GM18951 (cell line): ENCODE results near the gene MAPK8IP3.

Experiments
- POLR2A ChIP-seq: IDR thresholded peaks from 4 replicates; pipeline ENCODE4 v1.6.1; 2011; ENCODE audit warnings: mild to moderate bottlenecking; ENCODE audit not compliant: insufficient read length, insufficient read depth; ENCODE audit errors: extremely low read depth
- in situ Hi-C: fragments of 300-500 bp; cut with MboI; formaldehyde crosslinking; loops from one replicate; pipeline ENCODE4 v1.12.0; 2022; ENCODE audit warnings: low sequenced_read_pairs, mixed read lengths, inconsistent platforms; ENCODE audit not compliant: unreplicated experiment

The MAPK8IP3 gene

DNA sequence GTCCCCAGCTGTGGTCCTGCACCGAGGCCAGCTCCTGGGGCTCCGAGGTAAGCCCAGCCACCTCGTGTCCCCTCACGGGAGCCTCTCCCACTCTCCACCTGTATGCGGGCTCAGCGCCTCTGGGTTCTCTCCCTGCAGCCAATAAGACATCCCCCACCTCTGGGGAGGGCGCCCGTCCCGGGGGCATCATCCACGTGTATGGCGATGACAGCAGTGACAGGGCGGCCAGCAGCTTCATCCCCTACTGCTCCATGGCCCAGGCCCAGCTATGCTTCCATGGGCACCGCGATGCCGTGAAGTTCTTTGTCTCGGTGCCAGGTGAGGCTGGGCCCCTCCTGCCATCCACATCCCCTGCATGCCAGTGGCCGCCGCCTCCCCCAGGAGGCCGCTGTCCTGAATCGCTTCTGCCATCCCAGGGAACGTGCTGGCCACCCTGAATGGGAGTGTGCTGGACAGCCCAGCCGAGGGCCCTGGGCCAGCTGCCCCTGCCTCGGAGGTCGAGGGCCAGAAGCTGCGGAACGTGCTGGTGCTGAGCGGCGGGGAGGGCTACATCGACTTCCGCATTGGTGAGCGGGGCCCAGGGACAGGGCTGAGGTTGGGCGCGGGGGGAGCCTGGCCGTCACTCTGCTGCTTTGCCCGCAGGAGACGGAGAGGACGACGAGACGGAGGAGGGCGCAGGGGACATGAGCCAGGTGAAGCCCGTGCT, 62.2 kb downstream of the MAPK8IP3 start:
- TF ChIP-seq POLR2A, result no peak
- in situ Hi-C loops, result no loop called here

DNA sequence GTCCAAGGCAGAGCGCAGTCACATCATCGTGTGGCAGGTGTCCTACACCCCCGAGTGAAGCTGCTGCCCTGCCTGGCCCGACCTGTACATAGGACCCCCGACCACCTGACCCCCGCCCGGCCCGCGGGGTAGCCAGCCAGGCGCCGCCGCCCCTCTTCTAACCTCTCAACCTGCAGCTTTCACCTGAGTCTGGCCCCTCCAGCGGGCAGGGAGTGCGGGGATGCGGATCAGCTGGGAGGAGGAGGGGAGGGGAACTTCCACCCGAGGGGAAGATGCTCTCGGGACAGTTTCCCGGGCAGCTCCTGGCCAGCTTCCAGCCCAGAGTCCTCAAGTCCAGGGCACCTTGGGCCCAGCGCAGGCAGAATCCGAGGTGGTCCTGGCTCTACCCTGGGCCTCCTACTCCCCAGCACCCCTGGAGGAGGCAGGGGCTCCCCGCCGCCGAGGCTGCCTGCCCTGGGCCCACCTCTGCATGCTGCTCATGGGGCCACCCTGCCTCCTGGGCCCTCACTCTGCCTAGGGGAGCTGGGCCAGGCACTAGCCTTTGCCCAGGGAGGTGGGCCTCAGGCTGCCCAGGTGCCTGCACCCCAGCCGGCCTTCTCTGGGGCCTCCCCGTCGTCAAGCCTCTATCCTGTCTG, 62.9 kb downstream of the MAPK8IP3 start:
- TF ChIP-seq POLR2A, result peak; percentile 21
- in situ Hi-C loops, result no loop called here

DNA sequence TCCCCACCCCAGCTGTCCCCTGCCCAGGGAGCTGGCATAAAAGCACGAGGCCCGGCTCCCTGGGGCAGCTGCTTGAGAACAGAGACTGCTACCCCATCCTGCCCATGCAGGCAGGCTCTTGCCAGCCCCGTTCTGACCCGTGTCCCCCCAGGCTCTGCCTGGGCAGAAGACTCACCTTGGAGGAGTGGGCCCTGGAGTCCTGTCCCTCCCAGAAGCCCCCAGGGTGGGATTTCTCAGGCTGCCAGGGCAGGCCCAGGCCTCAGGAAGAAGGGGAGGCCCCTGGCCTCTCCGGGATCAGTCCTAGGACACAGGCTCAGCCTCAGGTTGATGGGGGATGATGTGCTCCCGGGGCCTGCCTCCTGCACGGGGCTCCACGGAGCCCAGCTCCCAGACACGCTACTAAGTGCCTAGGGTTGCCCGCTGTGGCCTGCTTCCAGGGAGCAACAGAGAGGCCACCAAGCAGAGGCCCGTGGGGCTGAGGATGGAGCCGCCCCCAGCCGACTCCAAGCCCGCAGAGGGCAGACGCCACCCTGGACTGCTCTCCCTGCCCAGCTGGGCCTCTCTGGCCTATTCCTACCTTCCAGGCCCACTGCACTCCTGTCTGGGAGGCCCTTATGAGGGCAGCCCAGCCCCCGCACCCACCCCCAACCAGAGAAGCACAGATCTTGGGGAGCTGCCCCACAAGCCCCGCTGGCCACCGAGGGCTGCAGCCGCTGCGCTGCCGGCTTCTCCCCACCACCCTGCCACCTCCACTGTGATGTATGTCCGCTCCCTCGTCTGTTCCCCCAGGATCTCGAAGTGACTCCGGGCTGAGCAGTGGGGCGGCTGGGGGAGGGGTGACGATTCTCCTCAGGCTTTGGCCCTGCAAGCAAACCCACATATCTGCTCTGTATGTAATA, 63.7 kb downstream of the MAPK8IP3 start:
- in situ Hi-C loops, result no loop called here
- no peak for TF ChIP-seq POLR2A

DNA sequence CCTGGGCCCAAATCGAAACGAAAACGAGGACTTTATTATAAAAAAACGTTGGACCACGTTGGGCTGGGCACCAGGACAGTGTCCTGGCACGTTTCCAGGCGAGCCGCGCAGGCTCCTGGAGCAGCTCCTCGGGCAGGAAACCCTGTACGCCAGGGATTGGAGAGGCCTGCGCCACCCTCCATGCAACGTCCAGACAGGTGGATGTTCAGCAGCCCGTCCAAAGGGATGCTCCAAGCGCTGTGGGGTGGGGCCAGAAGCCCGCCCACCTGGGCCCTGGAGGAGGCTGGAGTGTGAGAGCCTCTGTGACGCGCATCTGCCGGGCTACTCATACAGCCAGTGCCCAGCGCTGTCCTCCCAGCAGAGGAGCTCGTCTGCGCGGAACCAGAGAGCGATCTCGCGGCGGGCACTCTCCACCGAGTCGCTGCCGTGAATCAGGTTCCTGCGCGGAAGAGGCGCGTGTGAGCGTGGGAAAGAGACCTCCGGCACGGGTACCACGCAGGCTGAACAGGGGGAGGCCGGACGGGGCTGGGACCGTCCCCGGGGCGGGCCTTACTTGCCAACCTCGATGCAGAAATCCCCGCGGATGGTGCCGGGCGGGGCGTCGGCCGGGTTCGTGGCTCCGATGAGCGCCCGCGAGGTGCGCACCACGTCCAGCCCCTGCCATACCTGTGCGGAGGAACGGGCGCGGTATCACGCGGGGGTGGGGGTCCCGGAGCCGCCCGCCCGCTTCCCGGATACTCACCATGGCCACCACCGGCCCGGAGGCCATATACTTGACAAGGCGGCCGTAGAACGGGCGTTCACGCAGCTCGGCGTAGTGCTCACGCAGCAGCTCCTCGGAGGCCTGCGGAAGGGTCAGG, 64.6 kb downstream of the MAPK8IP3 start:
- TF ChIP-seq POLR2A, result peak; percentile 23
- in situ Hi-C loops, result no loop called here

DNA sequence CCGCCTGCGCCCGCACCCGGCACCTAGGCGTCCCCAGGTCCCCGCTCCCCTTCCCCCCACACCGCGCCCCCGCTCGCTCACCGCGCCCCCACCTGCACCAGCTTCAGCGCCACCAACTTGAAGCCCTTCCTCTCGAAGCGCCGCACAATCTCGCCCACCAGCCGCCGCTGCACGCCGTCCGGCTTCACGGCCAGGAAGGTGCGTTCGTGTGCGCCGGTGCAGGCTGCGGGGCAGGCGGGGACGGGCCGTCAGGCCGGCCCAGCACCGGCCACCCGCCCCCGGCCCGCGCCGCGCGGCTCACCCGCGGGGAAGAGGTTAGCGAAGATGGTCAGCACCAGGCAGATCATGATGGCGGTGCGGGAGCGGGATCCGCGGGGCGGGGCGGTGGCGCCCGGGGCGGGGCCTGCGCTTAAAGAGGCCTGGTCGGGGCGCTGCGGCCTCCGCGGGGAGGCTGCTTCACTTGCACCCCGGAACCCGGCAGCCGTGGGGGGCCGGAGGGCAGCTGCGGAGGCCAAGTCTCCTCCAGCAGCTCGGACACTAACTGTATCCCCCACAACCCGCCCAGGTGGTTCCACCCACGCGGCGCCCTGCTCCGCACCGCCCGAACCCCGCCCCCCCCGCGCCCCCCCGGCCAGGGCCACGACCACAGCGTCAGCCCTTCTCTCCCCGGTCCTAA, 65.3 kb downstream of the MAPK8IP3 start, which contains the start of gene NME3:
Gene NME3, minus strand, starts transcription at position 356 of the 676 bp plus-strand sequence. Its CDS starts 9 bp downstream, at position 347.
- peak; percentile 53 for TF ChIP-seq POLR2A
- in situ Hi-C loops, result no loop called here

DNA sequence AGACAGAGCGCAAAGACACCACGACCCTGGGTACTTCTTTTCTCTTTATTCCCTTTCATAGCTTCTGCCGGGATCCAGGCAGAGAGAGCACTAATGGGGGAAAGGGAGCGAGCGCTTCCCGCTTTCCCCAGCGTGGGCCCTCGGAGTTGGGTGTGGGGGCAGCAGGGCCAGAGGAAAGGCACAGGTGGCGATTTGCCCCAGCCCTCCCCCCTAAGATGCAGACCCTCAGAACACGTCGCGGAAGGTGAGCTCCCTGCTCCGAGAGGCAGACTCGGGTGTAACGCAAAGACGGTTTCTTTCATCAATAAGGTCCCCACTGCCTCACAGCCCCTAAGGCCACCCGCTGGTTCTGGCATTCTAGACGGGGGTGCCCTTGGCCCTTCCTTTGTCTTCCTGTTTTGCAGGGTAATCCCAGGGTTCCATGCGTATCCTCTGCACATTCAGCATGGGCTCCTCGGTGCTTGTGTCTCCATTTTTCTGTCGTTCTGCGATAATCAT, 65.9 kb downstream of the MAPK8IP3 start:
- TF ChIP-seq POLR2A, result no peak
- in situ Hi-C loops, result no loop called here

DNA sequence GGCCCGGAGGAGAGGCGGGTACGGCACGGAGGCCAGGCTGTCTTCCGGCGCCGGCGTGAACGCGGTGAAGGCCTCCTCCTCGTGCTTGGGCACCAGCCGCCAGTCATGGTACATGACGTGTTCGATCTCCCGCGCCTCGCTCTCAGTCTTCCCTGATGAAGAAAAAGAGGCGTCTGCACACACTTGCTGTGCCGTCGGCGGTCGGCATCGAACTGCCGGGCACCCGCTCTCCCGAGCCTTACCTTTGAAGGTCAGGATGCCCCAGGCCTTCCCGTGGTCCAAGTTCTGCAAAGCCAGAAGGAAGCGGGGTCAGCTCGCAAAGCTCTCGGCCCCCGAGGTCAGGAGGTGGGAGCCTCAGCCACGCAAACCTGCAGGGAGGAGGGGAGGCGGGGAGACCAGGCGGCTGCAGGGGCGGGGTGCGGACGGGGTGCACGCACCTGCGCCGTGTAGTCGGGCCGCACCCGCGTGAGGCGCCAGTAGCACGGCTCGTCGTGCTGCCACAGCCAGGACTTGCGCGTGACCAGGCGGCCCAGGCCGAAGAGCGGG, 66.4 kb downstream of the MAPK8IP3 start, which contains the start of gene EME2:
Gene EME2, plus strand, starts transcription at position 449 of the 546 bp plus-strand sequence. CDS start 418 bp downstream, outside the sequence.
- TF ChIP-seq POLR2A, result no peak
- in situ Hi-C loops, result no loop called here

DNA sequence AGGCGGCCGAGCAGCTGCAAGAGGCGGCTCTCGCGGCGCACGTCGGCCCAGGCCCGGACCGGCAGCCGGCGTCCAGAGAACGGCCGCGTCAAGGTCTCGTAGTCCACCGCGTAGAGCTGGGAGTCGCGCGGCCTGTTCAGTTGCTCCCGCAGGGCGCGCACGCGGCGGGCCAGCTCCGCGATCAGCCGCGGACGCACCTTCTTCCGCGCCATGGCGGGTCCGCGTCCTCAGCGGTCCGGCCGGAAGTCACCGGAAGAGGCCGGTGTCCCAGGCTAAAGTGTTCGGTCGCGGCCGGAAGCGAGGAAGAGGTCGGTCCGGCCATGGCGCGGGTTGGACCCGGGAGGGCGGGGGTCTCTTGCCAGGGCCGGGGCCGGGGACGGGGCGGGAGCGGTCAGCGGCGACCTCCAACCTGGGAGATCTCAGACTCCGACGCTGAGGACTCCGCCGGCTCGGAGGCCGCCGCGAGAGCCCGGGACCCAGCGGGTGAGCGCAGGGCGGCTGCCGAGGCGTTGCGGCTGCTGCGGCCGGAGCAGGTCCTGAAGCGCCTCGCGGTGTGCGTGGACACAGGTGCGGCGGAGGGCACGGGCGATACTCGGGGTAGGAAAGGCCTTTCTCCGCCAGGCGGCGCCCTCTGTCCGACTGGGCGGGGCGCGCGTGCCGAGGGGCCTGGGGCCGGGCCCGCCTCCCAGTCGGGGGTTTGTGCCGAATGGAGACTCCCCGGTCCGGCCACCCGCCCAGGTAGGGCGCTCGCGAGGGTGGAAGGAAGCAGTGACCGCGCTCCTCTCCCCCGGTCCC, 67.1 kb downstream of the MAPK8IP3 start, which contains the start of gene MRPS34:
Gene MRPS34, minus strand, starts transcription at position 227 of the 795 bp plus-strand sequence. Its CDS starts 15 bp downstream, at position 212.
- in situ Hi-C loops, result no loop called here
- peak; percentile 89 for TF ChIP-seq POLR2A

DNA sequence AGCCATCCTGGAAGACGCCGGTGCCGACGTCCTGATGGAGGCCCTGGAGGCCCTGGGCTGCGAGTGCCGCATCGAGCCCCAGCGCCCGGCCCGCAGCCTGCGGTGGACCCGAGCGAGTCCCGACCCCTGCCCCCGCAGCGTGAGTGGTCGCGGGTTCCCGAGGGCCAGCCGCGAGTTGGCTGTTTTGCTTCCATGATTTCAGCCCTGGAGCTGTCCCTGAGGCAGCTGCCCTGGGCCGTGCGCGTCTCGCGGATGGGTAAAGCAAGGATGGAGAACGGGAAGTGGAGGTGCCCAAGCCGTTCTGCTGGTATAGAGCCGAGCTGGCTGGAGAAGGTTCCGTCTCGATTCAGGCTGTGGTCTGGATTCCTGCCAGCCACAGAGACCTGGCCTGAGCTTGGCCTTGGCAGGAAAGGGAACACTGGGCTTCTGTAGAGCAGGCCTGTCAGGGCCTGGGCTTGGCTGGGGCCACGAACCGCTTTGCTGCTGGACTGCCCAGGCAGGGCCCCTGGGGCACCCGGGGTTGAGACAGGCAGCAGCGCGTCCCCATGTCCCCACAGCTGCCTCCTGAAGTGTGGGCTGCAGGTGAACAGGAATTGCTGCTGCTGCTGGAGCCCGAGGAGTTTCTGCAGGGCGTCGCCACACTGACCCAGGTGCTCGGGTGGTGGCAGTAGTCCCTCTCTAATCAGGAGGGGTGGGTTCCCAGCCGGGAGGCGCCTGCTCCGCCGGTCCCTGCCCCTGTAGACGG, 67.9 kb downstream of the MAPK8IP3 start:
- TF ChIP-seq POLR2A, result no peak
- in situ Hi-C loops, result no loop called here

DNA sequence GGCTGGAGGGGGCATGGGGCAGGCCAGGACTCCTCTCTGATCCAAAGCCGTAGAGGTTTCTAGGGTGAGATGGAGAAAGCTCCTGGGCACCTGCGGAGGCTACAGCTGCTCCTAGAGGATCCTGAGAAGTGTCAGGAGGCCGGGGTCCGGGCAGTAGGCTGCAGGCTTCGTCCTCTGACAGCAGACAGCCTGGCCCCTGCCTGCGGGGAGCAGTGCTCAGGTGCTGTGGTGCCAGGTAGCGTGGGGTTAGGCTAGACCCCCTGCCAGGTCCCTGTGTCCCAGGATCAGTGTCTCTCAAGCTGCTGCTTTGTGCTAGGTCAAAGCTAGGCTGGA, 68.4 kb downstream of the MAPK8IP3 start:
- in situ Hi-C loops, result no loop called here
- no peak for TF ChIP-seq POLR2A
